GM12873 (cell line): ENCODE data around the gene CPE.

Experiments used
- TF ChIP-seq, protein P1 (sequence below): IDR thresholded peaks from 2 replicates; pipeline ENCODE4 v1.5.1; 2012; ENCODE audit warnings: low read depth, mild to moderate bottlenecking, moderate library complexity, low read length, control low read depth; ENCODE audit not compliant: insufficient read depth; ENCODE audit errors: missing control alignments

The CPE gene

DNA sequence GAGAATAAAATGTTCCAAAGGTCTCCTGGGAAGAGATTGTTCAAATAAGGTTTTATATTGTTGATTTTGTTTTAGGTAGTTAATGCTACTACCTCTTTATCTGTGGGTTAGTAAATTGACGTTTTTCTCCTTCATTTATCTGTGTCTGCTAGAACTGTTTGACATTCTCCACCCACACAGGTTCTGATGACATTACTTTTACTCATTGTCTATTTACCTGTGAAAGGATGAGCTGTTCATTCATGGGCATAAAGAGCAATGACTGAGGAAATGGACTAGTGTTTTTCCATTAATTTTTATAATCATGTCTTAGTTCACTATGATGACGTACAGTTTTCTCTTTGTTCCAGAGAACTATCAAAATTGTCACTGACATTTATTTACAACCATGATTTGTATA is 75.6 kb downstream of the CPE start:
- TF ChIP-seq, protein P1, sequence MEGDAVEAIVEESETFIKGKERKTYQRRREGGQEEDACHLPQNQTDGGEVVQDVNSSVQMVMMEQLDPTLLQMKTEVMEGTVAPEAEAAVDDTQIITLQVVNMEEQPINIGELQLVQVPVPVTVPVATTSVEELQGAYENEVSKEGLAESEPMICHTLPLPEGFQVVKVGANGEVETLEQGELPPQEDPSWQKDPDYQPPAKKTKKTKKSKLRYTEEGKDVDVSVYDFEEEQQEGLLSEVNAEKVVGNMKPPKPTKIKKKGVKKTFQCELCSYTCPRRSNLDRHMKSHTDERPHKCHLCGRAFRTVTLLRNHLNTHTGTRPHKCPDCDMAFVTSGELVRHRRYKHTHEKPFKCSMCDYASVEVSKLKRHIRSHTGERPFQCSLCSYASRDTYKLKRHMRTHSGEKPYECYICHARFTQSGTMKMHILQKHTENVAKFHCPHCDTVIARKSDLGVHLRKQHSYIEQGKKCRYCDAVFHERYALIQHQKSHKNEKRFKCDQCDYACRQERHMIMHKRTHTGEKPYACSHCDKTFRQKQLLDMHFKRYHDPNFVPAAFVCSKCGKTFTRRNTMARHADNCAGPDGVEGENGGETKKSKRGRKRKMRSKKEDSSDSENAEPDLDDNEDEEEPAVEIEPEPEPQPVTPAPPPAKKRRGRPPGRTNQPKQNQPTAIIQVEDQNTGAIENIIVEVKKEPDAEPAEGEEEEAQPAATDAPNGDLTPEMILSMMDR, result no peak

DNA sequence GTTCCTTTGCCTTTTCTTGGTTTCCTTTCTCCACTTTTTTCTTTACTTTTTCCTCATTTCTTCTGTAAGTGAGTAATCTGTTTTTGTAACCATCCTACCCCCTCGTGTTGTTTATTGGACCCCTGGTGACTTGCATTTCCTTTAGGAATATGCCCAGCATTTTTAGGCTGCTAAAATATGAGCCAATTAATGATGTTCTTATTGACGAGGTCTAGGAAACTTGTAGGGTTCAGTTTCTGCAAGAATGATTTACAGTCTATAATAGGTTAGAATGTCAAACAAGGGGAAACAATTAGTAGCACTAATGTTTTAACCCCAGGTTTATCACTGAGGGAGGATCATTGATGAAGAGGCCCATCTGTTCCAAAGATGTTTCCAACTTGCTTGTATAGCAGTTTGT is 79.0 kb downstream of the CPE start:
- TF ChIP-seq, protein P1, result no peak

DNA sequence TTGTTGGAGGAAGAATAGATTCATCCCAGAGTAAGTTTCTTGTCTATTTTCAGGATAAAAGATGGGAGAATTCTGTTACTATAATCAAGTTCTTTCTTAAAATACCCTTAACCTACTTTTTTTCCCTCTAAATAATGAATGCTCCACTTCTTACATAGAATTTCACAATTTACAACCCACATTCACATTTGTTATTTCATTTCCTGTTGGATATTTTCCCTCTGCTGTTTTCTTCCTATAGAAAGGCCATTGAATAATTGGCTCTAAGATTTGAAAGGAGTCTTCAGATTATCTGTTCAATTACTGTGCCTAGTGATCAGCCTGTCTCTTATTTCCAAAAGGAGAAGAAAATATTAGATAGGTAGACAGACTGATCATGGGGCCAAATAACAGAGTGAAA is 79.7 kb downstream of the CPE start:
- TF ChIP-seq, protein P1, result no peak

DNA sequence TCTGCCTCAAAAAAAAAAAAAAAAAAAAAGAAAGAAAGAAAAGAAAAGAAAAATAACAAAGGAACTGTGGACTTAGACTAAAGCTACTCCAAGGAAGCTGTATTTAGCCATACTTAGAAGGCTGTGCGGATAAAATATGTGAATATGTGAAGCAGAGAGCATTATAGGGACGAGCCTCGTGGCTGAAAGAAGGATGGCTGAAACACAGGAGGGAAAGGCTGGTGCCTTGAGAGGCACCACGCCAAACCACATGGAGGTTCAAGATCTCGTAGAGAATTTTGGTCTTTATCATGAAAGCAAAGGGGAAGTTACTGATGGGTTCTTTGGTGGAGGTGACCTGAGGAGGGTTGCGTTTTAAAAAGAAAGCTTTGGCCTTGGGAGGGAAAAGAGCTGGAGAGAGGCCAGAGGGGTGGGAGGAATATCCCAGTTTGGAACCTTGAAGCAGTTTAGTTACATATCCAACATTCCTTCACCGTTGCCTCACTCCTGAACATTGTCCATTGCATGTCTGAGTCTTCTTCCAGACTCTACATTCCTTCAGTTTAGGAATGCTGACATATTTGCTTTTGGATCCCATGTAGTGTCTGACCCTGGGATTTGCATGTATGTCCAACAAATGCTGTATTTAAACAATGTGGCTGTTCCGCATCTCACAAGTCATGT is 82.5 kb downstream of the CPE start:
- TF ChIP-seq, protein P1, result no peak

- TF ChIP-seq, protein P1, result no peak
Observed at GRCh38 chr4:165462009-165462408, 83.2 kb downstream of the CPE start.

- TF ChIP-seq, protein P1, result no peak
Observed at GRCh38 chr4:165464376-165464775, 85.6 kb downstream of the CPE start.

DNA sequence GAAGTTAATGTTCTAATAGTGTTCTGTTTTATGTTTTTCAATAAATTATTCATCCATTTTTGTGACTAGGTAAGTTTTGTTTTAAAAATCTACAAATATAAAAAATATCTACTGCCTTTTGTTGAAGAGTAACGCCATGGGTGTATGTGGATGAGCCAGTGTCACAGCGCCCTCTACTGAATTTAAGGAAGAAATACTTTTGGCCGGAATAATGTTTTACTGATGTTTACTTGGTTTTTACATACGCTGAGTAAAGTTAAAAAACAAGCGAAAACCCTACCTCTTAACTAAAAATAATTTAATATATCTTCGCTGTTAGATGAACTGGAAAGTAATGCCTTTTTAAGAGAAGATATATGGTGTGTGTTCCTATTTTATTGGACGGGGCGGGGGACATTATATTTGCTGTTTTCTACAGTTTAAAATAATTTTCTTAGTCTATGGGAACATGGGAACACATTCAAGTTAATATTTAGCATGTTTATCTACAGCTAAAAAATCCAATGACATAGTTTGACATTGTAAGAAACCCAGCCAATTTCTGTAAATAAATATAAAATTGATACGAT is 86.1 kb downstream of the CPE start:
- TF ChIP-seq, protein P1, result peak; percentile 65
